GM18909 (cell line): ENCODE results near the gene STK25.
"Not testable (repeated sequence)": the region's sequence is repeated elsewhere in the genome, so short reads cannot be mapped to it uniquely, and the experiment has no call there.

ENCODE experiments used
- ATAC-seq: cut with Tn5 transposase; IDR thresholded peaks from one replicate; pipeline ENCODE4 v1.9.1; 2021; ENCODE audit warnings: mild to moderate bottlenecking; ENCODE audit not compliant: unreplicated experiment, poor library complexity

Gene STK25

GRCh38 chr2:241540771-241541561 is 32.6 kb upstream of the STK25 start:
- ATAC-seq, result no peak

GRCh38 chr2:241540401-241540770 is 32.0 kb upstream of the STK25 start:
- no peak for ATAC-seq

- ATAC-seq, result no peak
These were observed 31.4 kb upstream of the STK25 start for GRCh38 chr2:241539616-241540374.

GRCh38 chr2:241538838-241539615 is 30.6 kb upstream of the STK25 start:
- no peak for ATAC-seq

GRCh38 chr2:241535871-241536655 is 27.7 kb upstream of the STK25 start:
- no peak for ATAC-seq

GRCh38 chr2:241534701-241535375 is 26.5 kb upstream of the STK25 start:
- no peak for ATAC-seq

- no peak for ATAC-seq
These were observed 25.9 kb upstream of the STK25 start for GRCh38 chr2:241534293-241534692.

- ATAC-seq, result no peak
These were observed 24.6 kb upstream of the STK25 start for GRCh38 chr2:241532733-241533601.

GRCh38 chr2:241532168-241532567 is 23.8 kb upstream of the STK25 start:
- ATAC-seq, result no peak

- ATAC-seq, result no peak
These were observed 22.9 kb upstream of the STK25 start for GRCh38 chr2:241531161-241531722.

GRCh38 chr2:241530571-241530970 is 22.2 kb upstream of the STK25 start:
- no peak for ATAC-seq

- ATAC-seq, result not testable (repeated sequence)
These were observed 17.7 kb upstream of the STK25 start for GRCh38 chr2:241525818-241526780.

GRCh38 chr2:241522477-241522876 is 14.1 kb upstream of the STK25 start:
- ATAC-seq, result no peak

- ATAC-seq, result no peak
These were observed 11.3 kb upstream of the STK25 start for GRCh38 chr2:241519669-241520068.

- no peak for ATAC-seq
These were observed 8.9 kb upstream of the STK25 start for GRCh38 chr2:241517297-241517696.

GRCh38 chr2:241516520-241516965 is 8.2 kb upstream of the STK25 start:
- ATAC-seq, result no peak
